Fibroblast of mammary gland (primary cell): ENCODE results near the gene PRKN.

ENCODE experiments used
- DNase-seq: peaks from one replicate; pipeline ENCODE4 v3.0.0-alpha.2; 2010; ENCODE audit warnings: low read depth
- H3K4me3 ChIP-seq: 2 replicates; pipeline ENCODE4 v1.5.1; 2011; ENCODE audit warnings: low read depth, mild to moderate bottlenecking, low read length, moderate library complexity; ENCODE audit not compliant: control insufficient read depth
- CTCF ChIP-seq: conservative IDR thresholded peaks from 2 replicates; pipeline ENCODE4 v1.5.1; 2011; ENCODE audit warnings: low read depth, low read length, inconsistent platforms; ENCODE audit not compliant: control insufficient read depth, insufficient read depth

Gene PRKN

GRCh38 chr6:162211777-162212176 is 515.8 kb downstream of the PRKN start:
- no peak for TF ChIP-seq CTCF
- no peak overlapping the region for H3K4me3 ChIP-seq
- no peak for DNase-seq

- TF ChIP-seq CTCF = no peak
- no peak for DNase-seq
- no peak overlapping the region for H3K4me3 ChIP-seq
These were observed 516.5 kb downstream of the PRKN start for GRCh38 chr6:162211022-162211421.

- TF ChIP-seq CTCF = no peak
- DNase-seq = no peak
- H3K4me3 ChIP-seq = no peak overlapping the region
These were observed 524.3 kb downstream of the PRKN start for GRCh38 chr6:162203287-162203686.

GRCh38 chr6:162200945-162201690 is 526.4 kb downstream of the PRKN start:
- no peak for DNase-seq
- no peak for TF ChIP-seq CTCF

GRCh38 chr6:162200041-162200440 is 527.5 kb downstream of the PRKN start:
- no peak for DNase-seq
- no peak for TF ChIP-seq CTCF
- no peak overlapping the region for H3K4me3 ChIP-seq

More at GRCh38 chr6:162200945-162201690, 526.4 kb downstream of the PRKN start:
- no peak overlapping the region for H3K4me3 ChIP-seq

GRCh38 chr6:162198925-162199324 is 528.6 kb downstream of the PRKN start:
- DNase-seq = no peak
- TF ChIP-seq CTCF = no peak
- H3K4me3 ChIP-seq = no peak overlapping the region
